HepG2 (cell line): ENCODE measurements around the gene CNTNAP1. TPM values are rescaled to one million over a fixed set of nuclear protein-coding genes. Genes with fewer than 3 reads are reported as not detected.

Experiments used
- ARNT ChIP-seq: fragments of 450-650 bp; IDR thresholded peaks from 2 replicates; pipeline ENCODE4 v1.6.1; 2017
- ARNTL ChIP-seq: sonication (generic); formaldehyde crosslinking; IDR thresholded peaks from 2 replicates; pipeline ENCODE4 v1.4.0; 2020; ENCODE audit warnings: mild to moderate bottlenecking, missing genetic modification reagents
- GATAD1 ChIP-seq: IDR thresholded peaks from 2 replicates; pipeline ENCODE4 v1.6.1; 2016; ENCODE audit warnings: missing genetic modification reagents, missing compliant biosample characterization
- IRF2 ChIP-seq: IDR thresholded peaks from 2 replicates; pipeline ENCODE4 v1.6.1; 2018; ENCODE audit warnings: missing genetic modification reagents, missing compliant biosample characterization
- MEIS2 ChIP-seq: sonication (generic); formaldehyde crosslinking; IDR thresholded peaks from 2 replicates; pipeline ENCODE4 v1.9.0; 2021; ENCODE audit warnings: mild to moderate bottlenecking, missing genetic modification reagents
- PRDM10 ChIP-seq: sonication (generic); formaldehyde crosslinking; IDR thresholded peaks from 2 replicates; pipeline ENCODE4 v1.4.0; 2020; ENCODE audit warnings: low read depth, missing genetic modification reagents
- SRSF1 ChIP-seq: fragments of 200-400 bp; formaldehyde crosslinking; optimal IDR thresholded peaks from 2 replicates; pipeline ENCODE3; 2017; ENCODE audit warnings: mild to moderate bottlenecking, low read depth, low read length, moderate library complexity
- TOE1 ChIP-seq: sonication (generic); formaldehyde crosslinking; IDR thresholded peaks from 2 replicates; pipeline ENCODE4 v1.4.0; 2020; ENCODE audit warnings: mild to moderate bottlenecking, missing genetic modification reagents
- UBTF ChIP-seq: sonication (generic); formaldehyde crosslinking; IDR thresholded peaks from 2 replicates; pipeline ENCODE4 v1.4.0; 2020; ENCODE audit warnings: mild to moderate bottlenecking, missing genetic modification reagents
- USF2 ChIP-seq, 2 experiments: sonication (generic) in 1 of 2; formaldehyde crosslinking in 1 of 2; IDR thresholded peaks; 2 replicates each; pipeline versions ENCODE4 v1.5.1 to v1.6.1; 2011 to 2020; ENCODE audit warnings: borderline replicate concordance in 1 of 2, low read depth in 1 of 2, low read length in 1 of 2, mild to moderate bottlenecking in 1 of 2, missing genetic modification reagents in 1 of 2, moderate library complexity in 1 of 2
- ZBTB20 ChIP-seq: sonication (generic); formaldehyde crosslinking; IDR thresholded peaks from 2 replicates; pipeline ENCODE4 v1.8.1; 2023; ENCODE audit warnings: missing genetic modification reagents, low read depth, mild to moderate bottlenecking, borderline replicate concordance
- ZBTB34 ChIP-seq: sonication (generic); formaldehyde crosslinking; IDR thresholded peaks from 2 replicates; pipeline ENCODE4 v1.8.0; 2022; ENCODE audit warnings: mild to moderate bottlenecking, missing genetic modification reagents
- ZNF160 ChIP-seq: sonication (generic); formaldehyde crosslinking; IDR thresholded peaks from 2 replicates; pipeline ENCODE4 v1.8.0; 2022; ENCODE audit warnings: mild to moderate bottlenecking, inconsistent platforms, missing genetic modification reagents
- ZNF260 ChIP-seq: sonication (generic); formaldehyde crosslinking; IDR thresholded peaks from 2 replicates; pipeline ENCODE4 v1.4.0; 2020; ENCODE audit warnings: missing genetic modification reagents, low read depth, mild to moderate bottlenecking, borderline replicate concordance
- ZNF576 ChIP-seq: sonication (generic); formaldehyde crosslinking; IDR thresholded peaks from 2 replicates; pipeline ENCODE4 v1.4.0; 2020; ENCODE audit warnings: mild to moderate bottlenecking, missing genetic modification reagents
- ZNF598 ChIP-seq: sonication (generic); formaldehyde crosslinking; IDR thresholded peaks from 2 replicates; pipeline ENCODE4 v1.5.1; 2020; ENCODE audit warnings: mild to moderate bottlenecking, missing genetic modification reagents, borderline replicate concordance
- ZNF660 ChIP-seq: sonication (generic); formaldehyde crosslinking; IDR thresholded peaks from 2 replicates; pipeline ENCODE4 v1.5.1; 2020; ENCODE audit warnings: mild to moderate bottlenecking, low read depth, missing genetic modification reagents, borderline replicate concordance
- ZNF766 ChIP-seq: sonication (generic); formaldehyde crosslinking; IDR thresholded peaks from 2 replicates; pipeline ENCODE4 v1.5.0; 2020; ENCODE audit warnings: missing genetic modification reagents, borderline replicate concordance
- polyA plus RNA-seq, 8 experiments: library from polyadenylated mRNA; depleted of rRNA in 3 of 8; stranded (reverse) in 7 of 8; unstranded in 1 of 8; fragments of >200 nt; fragmentation: Illumina TruSeq in 4 of 8; extraction: Trizol in 4 of 8; gene quantifications; 2 replicates each; pipeline versions ENCODE4 v1.2.1 to v1.2.3, GENCODE V29; 2011 to 2016; ENCODE audit warnings: low read depth in 4 of 8, missing spikeins in 1 of 8, mixed read lengths in 1 of 8; ENCODE audit not compliant: insufficient read depth in 1 of 8
- total RNA-seq, 5 experiments: library from RNA; depleted of rRNA; stranded (reverse); fragments of >200 nt; fragmentation: Illumina TruSeq; extraction: Trizol; gene quantifications; 2 replicates each; pipeline ENCODE4 v1.2.3, GENCODE V29; 2016; ENCODE audit warnings: low read depth in 1 of 5

CNTNAP1 gene
- total and polyA plus RNA-seq, 2 of the 13 experiments (the other 11 are each of a cell fraction or from before 2014, with no cell fraction given): 4.5 to 7.7 TPM

GRCh38 chr17:42748908-42749798 lies 66.8 kb downstream of the CNTNAP1 start (continued):
- TF ChIP-seq ZNF660 (CRISPR knock-in tag) (no peak), ZNF260 (CRISPR knock-in tag) (no peak), IRF2 (CRISPR knock-in tag) (no peak), ARNTL (CRISPR knock-in tag) (no peak; the same call in 1 of the 2 replicates), ZBTB34 (no peak), ZNF598 (CRISPR knock-in tag) (peak; percentile 53; the same call in 1 of the 2 replicates), PRDM10 (CRISPR knock-in tag) (no peak), SRSF1 (no peak), UBTF (CRISPR knock-in tag) (no peak), GATAD1 (0 out of 2 replicates have a peak, but pooled peaks have one; percentile 19), ARNT (no peak), USF2 (IDR thresholded peaks at IDR 0.05; ENCODE audit: low read depth, low read length) (peak; percentile 57), USF2 (CRISPR knock-in tag; IDR thresholded peaks at IDR 0.05; ENCODE audit: borderline replicate concordance) (no peak), ZNF160 (CRISPR knock-in tag) (no peak), ZNF576 (CRISPR knock-in tag) (0 out of 2 replicates have a peak, but pooled peaks have one; percentile 34), ZBTB20 (CRISPR knock-in tag) (no peak), TOE1 (no peak), ZNF766 (CRISPR knock-in tag) (no peak), MEIS2 (CRISPR knock-in tag) (no peak)
